ENCODE measurements around the gene FAM153A.
"Not testable (repeated sequence)": the region's sequence is repeated elsewhere in the genome, so short reads cannot be mapped to it uniquely, and the experiment has no call there.

FAM153A gene

DNA sequence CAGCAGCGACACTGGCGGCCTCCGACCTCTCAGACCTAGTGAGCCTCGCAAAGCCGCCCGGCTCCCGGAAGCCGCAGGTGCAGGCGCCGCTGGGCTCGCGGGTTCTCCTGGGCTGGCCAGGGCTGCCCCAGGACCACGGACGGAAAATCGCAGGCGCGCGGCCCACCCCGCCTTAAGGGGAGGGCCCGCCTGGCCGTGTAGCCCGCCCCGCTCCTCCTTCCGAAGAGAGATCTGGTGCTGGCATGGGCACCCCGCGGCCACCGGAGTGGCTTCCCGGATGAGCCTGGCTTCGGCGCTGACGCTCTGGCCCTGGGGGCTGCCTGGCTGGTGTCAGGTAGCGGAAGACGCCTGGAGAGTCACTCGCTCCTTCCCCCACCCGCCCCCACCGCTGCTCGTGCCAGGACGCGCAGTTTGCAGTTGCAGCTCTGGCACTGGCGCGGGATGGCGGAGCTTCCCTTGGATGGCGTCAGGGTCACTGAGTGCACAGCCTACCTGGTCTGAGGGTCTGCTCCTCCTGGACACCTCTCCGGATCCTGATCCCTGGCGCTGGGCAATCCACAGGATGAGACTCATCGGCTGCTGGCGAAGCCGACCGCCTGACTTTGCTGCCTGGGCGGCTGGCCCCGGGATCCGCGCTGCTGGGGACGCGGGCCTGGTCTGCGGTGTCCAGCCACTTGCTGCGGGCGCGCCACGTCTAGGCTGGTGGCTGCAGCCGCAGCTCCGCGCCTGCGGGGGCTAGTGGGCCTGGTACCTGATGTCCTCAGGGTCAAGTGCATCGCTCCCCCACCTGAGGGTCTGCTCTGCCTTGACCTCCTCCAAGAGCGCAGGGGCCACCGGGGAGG, at the start of gene FAM153A:
Gene FAM153A, minus strand, starts transcription at position 108 of the 842 bp plus-strand sequence.
- DNase-seq: peak in 1 of 56 donors; percentile 3

DNA sequence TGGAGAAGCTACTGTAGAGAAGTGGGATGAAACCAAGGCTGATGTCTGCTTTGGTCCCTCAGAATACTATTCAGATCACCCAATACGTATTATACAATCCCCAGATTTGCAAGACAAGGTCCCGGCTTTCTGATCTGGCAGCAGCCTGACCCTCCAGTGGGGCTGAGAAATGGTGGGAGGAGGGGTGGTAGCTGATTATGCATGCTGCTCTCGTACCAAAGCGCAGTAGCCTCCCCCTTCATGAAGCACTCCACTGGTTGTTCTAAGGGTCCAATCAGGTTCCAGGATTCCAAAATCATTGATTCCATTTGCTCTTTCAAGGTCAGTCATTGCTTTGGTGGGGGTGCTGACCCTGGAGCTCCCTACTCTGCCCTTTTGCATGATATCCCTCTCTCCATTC, 49.6 kb upstream of the FAM153A start:
- not testable (repeated sequence) for DNase-seq

DNA sequence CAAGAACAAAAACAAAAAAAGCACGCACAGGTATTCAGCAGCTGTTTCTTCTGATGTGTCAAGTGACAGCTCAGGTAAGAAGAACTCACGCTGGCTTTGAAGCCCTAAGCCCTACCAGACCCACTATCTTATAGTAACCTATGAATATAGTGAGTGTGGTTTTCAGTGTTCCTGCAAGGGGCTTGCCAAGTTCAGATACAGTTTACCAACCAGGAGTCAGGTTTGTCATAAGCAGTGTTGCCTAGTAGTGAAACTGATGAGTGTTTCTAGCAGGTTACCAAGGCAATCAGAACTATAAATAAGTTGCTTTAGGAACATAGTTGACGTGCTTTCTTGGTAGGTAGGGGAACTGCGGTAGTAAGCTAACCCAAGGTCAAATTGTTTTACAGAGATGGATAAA, 43.4 kb upstream of the FAM153A start:
- not testable (repeated sequence) for DNase-seq

DNA sequence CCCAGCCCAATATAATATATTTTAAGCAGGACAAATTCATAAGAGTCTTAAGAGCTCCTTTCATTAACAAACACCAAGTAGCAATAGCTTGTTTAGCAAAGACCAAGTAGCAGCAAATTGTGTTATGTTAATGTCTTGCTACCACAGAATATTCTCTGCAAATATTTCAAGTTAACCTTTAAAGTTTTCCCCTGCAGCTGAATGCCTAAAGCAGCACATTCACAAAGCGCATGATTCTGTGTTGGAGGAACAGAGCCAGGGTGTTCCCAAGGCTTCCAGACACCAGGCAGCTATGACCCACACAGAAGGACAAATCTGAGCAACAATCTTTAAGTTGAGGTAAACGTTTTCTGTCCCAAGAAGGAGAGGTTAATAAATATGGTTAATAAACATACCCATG, 42.1 kb upstream of the FAM153A start:
- not testable (repeated sequence) for DNase-seq

DNA sequence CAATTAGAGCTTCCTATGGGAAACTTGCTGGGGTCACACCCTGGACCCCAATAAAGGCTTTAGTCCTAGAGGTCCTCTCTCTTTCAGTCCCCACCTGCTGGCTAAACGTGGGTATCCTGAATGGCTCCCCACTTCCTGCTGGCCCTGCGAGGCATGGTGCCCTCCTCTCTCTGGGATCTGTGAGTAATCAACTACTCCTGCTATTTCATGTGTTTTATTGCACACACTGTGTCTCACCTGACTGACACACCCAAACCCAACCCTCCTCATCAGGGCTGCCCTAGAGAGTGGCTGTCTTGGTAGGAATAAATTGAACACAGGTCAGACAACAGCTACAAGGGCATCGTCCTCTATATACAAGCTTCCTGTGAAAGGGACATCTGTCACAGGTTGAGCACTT, 39.8 kb upstream of the FAM153A start:
- not testable (repeated sequence) for DNase-seq

DNA sequence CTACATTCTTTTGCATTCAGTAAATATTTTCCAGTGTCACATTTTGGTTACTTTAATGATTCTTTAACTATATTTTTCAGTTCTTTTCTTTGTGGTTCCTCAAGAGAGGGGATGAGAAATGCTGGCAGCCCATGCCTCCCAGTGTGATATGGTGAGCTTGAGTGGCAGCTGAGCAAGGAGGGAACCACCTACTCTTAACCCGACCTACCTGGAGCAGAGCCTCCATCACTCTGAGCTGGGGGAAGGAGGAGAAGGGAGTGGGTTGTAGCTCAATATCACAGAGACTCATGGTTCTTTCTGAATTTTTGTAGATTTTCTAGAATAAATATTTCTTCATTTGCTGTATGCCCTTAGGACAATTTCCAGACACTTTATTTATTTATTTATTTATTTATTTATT, 37.0 kb upstream of the FAM153A start:
- not testable (repeated sequence) for DNase-seq

DNA sequence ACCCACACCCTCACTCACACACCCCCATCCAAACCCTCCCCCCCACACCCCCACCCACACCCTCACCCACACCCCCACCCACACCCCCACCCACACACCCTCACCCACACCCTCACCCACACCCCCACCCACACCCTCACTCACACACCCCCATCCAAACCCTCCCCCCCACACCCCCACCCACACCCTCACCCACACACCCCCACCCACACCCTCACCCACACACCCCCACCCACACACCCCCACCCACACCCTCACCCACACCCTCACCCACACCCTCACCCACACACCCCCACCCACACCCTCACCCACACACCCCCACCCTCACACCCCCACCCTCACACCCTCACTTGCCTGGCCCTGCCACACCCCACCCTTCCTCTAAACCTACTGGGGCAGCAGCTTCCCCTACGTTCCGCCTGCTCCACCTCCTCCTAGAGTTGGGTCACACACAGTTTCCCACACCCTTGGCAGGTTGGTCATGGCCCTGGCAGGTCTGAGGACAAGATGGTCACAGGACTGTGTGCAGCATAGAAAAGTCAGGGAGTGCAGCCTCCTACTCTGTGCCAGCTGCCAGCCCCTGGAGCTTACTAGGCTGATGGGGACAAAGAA, 30.2 kb upstream of the FAM153A start:
- not testable (repeated sequence) for DNase-seq

DNA sequence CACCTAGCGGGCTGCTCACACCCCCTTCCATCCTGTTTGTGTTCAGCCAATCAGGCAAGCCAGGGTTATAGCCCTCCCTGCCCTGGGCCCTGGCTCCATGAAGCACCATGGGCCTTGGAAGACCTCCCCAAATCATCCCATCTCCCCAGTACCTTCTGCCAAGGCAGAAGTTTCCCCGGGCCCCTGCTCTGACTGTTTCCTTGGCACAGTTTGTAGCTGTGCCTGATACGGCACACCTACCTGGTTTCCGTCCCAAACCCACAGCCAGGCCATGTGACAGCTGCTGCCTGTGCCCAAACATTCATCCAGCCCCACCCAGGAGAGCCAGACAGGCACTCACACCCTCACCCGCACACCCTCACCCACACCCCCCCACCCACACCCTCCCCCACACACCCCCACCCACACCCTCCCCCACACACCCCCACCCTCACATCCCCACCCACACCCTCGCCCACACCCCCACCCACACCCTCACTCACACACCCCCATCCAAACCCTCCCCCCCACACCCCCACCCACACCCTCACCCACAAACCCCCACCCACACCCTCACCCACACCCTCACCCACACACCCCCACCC, 29.6 kb upstream of the FAM153A start:
- not testable (repeated sequence) for DNase-seq

DNA sequence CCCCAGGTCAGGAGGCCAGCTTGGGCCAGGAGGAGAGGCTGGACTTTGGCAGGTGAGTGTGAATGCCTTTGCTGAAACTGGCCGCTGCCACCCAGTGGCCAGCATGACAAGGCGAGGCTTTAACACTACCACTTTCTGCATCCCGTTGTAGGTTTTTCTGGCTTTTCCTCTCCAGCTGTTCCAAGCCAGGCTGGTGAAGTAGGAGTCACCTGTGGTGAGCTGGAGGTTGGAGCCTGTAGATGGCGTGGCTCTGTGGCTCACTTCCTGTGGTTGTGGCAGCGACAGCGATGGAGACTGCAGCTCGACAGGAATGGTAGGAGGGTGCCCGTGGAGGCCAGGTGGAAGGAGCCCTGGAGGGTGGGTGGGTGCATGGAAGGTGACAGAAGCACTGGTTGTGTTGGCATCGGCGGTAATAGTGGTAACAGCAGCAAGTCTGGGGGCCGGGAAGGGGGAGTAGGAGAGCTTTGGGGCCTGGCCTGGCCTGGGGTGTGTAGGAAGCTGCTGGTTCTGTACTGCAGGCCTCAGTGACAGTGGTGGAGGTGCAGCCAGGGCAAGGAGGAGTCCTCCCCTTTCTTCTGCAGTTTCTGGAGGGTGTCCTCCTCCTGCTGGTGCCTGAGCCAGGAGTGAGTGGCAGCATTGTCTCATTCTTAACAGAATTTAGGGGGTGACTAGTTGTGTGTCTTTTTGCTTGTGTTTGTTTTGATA, 26.7 kb upstream of the FAM153A start:
- DNase-seq: not testable (repeated sequence)

DNA sequence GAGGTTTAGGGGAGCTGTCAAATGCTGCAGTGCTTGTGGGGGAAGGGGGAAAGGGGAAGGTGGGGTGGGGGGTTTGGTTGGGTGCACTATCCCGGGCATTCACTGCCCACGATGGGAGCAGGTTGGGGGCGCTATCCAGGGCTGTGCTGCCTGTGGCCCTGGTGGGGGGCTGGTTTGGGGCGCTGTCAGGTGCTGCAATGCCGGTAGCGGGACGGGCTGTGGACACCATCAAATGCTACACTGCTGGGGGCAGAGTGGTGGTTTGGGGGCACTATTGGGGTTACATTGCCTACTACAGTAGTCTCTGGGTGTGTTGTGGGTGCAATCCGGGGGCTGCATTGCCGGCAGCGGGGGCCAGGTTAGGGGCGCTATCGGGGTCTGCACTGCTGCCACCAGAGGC, 25.7 kb upstream of the FAM153A start:
- DNase-seq: not testable (repeated sequence)

DNA sequence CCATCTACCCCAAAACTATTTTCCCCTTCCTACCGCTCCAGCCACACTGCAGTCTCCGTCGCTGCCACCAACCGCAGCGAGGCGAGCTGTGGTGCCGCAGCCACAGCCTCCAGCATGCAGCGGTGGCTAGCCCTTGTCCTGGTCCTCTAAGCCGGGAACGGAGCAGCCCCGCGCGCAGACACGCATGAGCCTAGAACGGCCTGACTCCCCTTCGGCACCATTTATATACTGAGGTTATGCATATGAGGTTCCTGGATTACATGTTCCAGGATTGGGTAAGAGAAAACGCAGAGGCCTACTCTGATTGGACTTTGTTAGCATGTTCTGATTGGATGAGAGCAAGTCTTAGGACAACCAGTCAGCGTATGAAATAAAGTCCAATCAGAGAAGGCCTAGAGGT, 24.6 kb upstream of the FAM153A start:
- DNase-seq: not testable (repeated sequence)

DNA sequence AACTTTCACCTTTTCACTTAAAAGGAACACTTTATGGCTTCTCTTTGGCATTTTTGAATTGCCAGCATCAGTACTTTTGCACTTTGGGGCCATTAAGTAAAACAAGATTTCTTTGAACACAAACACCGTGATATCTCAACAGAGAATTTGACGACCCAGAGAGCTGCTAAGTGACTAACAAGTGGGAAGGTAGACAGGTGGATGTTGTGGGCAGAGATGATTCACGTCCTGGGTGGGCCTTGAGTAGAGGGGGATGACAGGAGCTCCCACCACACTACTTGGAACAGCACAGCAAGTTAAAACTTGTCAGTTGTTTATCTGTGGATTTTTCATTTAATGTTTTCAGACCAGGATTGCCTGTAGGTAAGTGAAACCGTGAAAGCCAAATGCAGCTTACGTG, 18.7 kb upstream of the FAM153A start:
- DNase-seq: peak in 2 of 56 donors; percentile 1 to 3

DNA sequence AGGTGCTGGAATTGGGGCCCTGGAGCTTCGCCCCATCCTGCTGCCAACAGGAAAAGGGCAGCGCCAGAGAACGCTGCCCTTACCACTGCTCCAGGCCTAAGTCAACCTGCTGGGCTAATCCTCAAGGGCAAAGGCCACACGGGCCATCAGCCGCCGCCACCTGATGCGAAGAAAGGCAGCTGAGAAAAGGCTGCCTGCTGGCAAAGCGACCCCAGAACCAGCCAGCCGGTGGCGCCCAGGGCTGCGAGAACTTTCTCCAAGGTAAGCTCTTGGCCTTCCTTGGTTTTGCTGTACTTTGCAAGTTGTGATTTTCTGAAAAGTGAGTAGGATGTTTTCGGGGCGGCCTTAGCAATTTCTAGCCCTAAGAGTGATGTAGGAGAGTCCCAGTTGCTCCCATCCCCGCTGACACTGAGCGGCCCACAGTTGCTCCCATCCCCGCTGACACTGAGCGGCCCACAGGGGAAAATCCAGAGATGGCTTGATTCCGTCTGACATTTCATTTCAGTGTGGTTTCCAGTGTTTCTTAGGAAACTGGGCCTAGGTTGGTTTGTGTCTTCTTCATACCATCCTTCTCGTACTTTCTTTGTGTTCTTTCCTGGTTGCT, 15.6 kb upstream of the FAM153A start:
- not testable (repeated sequence) for DNase-seq

DNA sequence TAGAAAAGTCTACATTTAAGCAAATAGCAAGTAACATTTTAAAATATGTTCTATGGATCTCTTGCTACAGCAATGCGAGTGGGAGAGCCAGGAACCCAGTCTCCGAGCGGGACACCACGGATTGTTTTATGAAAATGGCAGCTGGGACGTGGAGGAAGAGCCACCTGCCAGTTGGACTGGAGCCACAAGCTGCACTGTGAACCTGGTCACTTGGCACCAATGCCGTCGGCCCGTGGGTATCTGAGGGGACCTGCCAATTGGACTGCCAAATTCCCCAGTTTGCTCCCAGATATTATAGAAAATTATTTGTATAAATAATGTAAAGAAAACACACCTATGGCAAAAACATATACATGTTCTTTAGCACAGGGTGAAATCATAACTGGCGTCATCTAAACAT, 10.6 kb upstream of the FAM153A start:
- not testable (repeated sequence) for DNase-seq

DNA sequence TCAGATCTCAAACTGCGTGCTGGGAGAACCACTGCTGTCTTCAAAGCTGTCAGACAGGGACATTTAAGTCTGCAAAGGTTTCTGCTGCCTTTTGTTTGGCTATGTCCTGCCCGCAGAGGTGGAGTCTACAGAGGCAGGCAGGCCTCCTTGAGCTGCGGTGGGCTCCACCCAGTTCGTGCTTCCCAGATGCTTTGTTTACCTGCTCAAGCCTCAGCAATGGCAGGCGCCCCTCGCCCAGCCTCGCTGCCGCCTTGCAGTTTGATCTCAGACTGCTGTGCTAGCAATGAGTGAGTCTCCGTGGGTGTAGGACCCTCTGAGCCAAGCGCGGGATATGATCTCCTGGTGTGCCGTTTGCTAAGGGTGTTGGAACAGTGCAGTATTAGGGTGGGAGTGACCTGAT, 8.9 kb upstream of the FAM153A start:
- DNase-seq: not testable (repeated sequence)

DNA sequence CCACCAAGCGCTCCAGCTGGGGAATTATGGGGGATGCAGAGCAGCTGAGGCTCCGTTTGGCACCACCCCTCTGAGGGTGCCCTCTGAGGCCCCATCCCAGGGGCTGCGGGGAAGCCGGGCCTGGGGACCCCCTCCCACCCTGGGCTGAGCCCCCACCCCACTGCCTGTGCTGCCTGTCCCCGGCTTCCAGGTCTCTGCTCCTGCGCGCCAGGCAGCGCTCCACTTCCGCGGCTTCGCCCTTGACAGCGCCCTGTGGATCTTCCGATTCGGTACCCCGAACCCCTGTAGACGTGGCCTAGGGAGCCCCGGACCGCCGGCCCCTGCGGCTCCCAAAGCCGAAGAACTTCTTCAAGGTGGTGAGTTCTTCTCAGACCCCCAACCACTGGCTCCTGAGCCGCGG, 530 bp downstream of the FAM153A start:
- not testable (repeated sequence) for DNase-seq

DNA sequence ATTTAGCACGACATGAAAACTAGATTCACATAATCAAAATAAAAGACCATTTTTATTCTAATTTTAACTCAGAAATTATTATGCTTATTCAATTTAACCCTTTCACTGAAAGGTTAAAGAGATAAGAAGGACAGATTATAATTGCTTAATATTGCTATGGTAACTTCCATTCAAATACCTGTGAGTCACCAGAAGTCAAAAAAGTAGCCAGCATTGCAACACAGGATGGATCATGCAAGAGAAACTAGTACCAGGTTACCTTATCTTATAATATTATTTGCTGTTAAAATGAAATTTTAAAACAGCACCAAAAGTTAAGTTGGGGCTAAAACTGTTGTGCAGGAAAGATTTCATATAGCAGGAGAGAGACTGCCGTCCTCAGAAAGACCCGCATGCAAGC, 11.5 kb downstream of the FAM153A start:
- DNase-seq: not testable (repeated sequence)

DNA sequence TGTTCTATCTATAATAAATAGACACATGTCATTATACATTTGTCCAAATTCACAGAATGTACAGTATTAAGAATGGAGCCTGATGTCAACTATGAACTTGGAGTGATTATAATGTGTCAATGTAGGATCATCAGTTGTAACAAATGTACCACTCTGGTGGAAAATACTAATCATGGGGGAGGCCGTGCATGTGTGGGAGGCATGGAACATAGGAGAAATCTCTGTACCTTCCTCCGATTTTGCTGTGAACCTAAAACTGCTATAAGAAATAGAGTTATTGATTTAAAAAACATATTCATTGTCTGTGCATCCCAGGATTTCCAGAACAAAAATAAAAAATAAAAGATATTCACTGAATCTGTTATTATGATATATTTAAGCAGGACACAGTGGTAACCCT, 12.1 kb downstream of the FAM153A start:
- DNase-seq: not testable (repeated sequence)

DNA sequence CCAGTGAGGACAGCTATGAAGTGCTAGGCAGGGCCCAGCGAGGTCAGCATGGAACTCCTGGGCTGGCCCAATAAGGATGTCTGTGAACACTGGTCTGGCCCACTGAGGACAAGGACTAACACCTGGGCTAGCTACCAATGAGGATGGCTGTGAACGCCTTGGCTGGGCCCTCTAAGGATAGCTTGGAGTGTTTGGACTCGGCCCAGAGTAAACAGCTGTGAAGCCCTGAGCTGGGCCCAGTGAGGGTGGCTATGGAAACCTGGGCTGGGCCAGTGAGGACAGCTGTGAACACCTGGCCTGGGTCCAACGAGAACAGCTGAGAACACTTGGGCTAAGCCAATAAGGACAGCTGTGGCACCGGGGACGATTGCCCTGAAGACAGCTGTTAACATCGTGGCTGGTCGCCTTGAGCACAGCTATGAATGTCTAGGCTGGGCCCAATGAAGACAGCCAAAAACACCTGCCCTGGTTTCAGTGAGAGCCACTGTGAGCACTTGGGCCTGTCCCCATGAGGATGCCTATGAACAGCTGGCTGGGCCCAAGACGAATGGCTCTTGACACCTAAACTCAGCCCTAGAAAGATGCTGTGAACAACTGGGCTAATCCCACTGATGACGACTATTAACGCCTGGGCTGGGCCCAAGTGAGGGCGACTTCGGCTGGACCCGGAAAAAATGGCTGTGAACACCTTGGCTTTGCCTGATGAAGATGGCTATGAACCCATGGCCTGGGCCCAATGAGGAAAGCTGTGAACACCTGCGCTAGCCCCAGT, 18.8 kb downstream of the FAM153A start:
- DNase-seq: not testable (repeated sequence)

DNA sequence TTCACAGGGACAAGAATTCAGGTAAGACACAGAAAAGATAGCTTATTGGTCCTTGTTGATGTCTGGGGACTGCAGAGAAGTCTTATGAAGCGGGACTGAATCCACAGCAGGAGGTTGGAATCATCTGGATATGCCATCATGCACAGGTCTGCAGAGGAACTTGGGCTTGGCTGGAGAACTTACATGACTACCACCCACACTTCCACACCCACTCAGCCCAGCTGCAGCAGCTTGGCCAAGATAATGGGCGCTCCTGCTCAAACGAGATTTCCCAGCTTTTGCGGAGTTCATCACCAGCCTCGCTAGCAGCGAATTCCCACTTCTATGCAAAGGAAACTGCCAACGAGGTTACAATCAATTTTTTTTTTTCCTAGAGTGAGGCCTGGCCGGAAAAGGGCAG, 21.7 kb downstream of the FAM153A start:
- DNase-seq: not testable (repeated sequence)

Data from nucleus accumbens (tissue), 56 donors.